ENCODE measurements around the gene TSPAN32.
A peak's percentile ranks its signal among the peaks of the same experiment; 100 is the strongest.
"Not testable (repeated sequence)": the region's sequence is repeated elsewhere in the genome, so short reads cannot be mapped to it uniquely, and the experiment has no call there.

The TSPAN32 gene

GRCh38 chr11:2316963-2317244 lies 15.1 kb downstream of the TSPAN32 start:
- no peak for DNase-seq

- DNase-seq: no peak
Measured at GRCh38 chr11:2317354-2318050, 15.7 kb downstream of the TSPAN32 start.

GRCh38 chr11:2318123-2318522 lies 16.3 kb downstream of the TSPAN32 start:
- no peak for DNase-seq

GRCh38 chr11:2318707-2319106 lies 16.9 kb downstream of the TSPAN32 start:
- no peak for DNase-seq

GRCh38 chr11:2319791-2320472 lies 18.1 kb downstream of the TSPAN32 start:
- DNase-seq: no peak

GRCh38 chr11:2320568-2321310 lies 18.9 kb downstream of the TSPAN32 start:
- no peak for DNase-seq

GRCh38 chr11:2321311-2321683 lies 19.5 kb downstream of the TSPAN32 start:
- DNase-seq: no peak

- no peak for DNase-seq
Measured at GRCh38 chr11:2325123-2325522, 23.3 kb downstream of the TSPAN32 start.

GRCh38 chr11:2325719-2326118 lies 23.9 kb downstream of the TSPAN32 start:
- DNase-seq: no peak

GRCh38 chr11:2327032-2327431 lies 25.2 kb downstream of the TSPAN32 start:
- no peak for DNase-seq

- DNase-seq: no peak
Measured at GRCh38 chr11:2328021-2328420, 26.2 kb downstream of the TSPAN32 start.

- DNase-seq: no peak
Measured at GRCh38 chr11:2328656-2329354, 27.0 kb downstream of the TSPAN32 start.

GRCh38 chr11:2329551-2329950 lies 27.7 kb downstream of the TSPAN32 start:
- DNase-seq: no peak

GRCh38 chr11:2330696-2331095 lies 28.9 kb downstream of the TSPAN32 start:
- DNase-seq: no peak

GRCh38 chr11:2331404-2331803 lies 29.6 kb downstream of the TSPAN32 start:
- DNase-seq: no peak

GRCh38 chr11:2332569-2332968 lies 30.8 kb downstream of the TSPAN32 start:
- DNase-seq: not testable (repeated sequence)

- not testable (repeated sequence) for DNase-seq
Measured at GRCh38 chr11:2333486-2334205, 31.8 kb downstream of the TSPAN32 start.

GRCh38 chr11:2335286-2335685 lies 33.5 kb downstream of the TSPAN32 start:
- DNase-seq: not testable (repeated sequence)

- DNase-seq: peak; percentile 11
Measured at GRCh38 chr11:2338760-2339159, 36.9 kb downstream of the TSPAN32 start.

GRCh38 chr11:2342557-2342956 lies 40.7 kb downstream of the TSPAN32 start:
- no peak for DNase-seq

- DNase-seq: no peak
Measured at GRCh38 chr11:2342981-2343380, 41.2 kb downstream of the TSPAN32 start.

GRCh38 chr11:2343502-2343901 lies 41.7 kb downstream of the TSPAN32 start:
- no peak for DNase-seq

GRCh38 chr11:2345050-2345449 lies 43.2 kb downstream of the TSPAN32 start:
- DNase-seq: no peak

Data from CD4-positive, alpha-beta T cell treated with Interleukin-21 for 1 hour (primary cell).